K562 (cell line): Measurements from ENCODE around the gene NDRG4. TPM values are rescaled to one million over a fixed set of nuclear protein-coding genes. Genes with fewer than 3 reads are reported as not detected.

Experiments used
- ATAC-seq: fragments of 200-7000 bp; cut with Tn5 transposase; 3 replicates; pipeline ENCODE4 v1.9.1; 2020; ENCODE audit warnings: moderate library complexity
- BruUV-seq: library from RNA; stranded (reverse); fragments of 400-500 nt; replicated peaks from 2 replicates; lab custom pipeline; 2021; lab: Mats Ljungman, UMichigan
- CTCF ChIA-PET: fragments of 300-600 bp; formaldehyde crosslinking; extraction: SDS; loops from one replicate; lab custom pipeline; 2021; ENCODE audit warnings: low intra/inter-chr PET ratio; lab: Yijun Ruan, JAX
- POLR2A ChIA-PET: fragments of 300-600, 350-650 bp; sonication (Branson Sonifier 250); formaldehyde crosslinking; extraction: SDS; loops from one replicate; lab custom pipeline; 2021; ENCODE audit warnings: antibody characterized with exemption, inconsistent platforms; lab: Yijun Ruan, JAX
- DNase-seq, 4 experiments: peaks; one replicate each; pipeline versions ENCODE4 v3.0.0 to v3.0.0-alpha.2; 2011 to 2018; ENCODE audit warnings: low spot score in 3 of 4, mixed read lengths in 3 of 4; ENCODE audit errors: extremely low read depth in 1 of 4
- FAIRE-seq: peaks from 2 replicates; lab custom pipeline; 2011; peaks lifted over from hg19 to GRCh38; lab: Jason Lieb, UNC
- H2AFZ ChIP-seq: 2 replicates; pipeline ENCODE4 v1.6.0; 2011; ENCODE audit warnings: low read depth, low read length, control low read depth, inconsistent platforms
- H3K27ac ChIP-seq: fragments of 200-600 bp; 3 replicates; pipeline ENCODE4 v1.8.0; 2011; ENCODE audit warnings: low read depth, mild to moderate bottlenecking, control low read depth, inconsistent platforms, low read length, moderate library complexity, mixed read lengths; ENCODE audit errors: extremely low read depth
- H3K27me3 ChIP-seq, 2 experiments: fragments of 300-600 bp in 1 of 2; 2 replicates in 1 of 2; 3 replicates in 1 of 2; pipeline versions ENCODE4 v1.6.0 to v1.8.0; 2011; ENCODE audit warnings: inconsistent platforms in 2 of 2, low read length in 2 of 2, mild to moderate bottlenecking in 1 of 2, mixed read lengths in 1 of 2, moderate library complexity in 1 of 2; ENCODE audit not compliant: control insufficient read depth in 2 of 2, insufficient read depth in 2 of 2
- H3K36me3 ChIP-seq: fragments of 300-600 bp; 3 replicates; pipeline ENCODE4 v1.8.0; 2011; ENCODE audit warnings: mild to moderate bottlenecking, low read length, inconsistent platforms; ENCODE audit not compliant: control insufficient read depth, insufficient read depth
- H3K4me1 ChIP-seq, 2 experiments: fragments of 200-600 bp in 1 of 2; replicated peaks in 1 of 2; 2 replicates in 1 of 2; 3 replicates in 1 of 2; pipeline versions ENCODE4 v1.5.1 to v1.8.0; 2011; ENCODE audit warnings: inconsistent platforms in 2 of 2, low read length in 2 of 2, mild to moderate bottlenecking in 1 of 2, mixed read lengths in 1 of 2, moderate library complexity in 1 of 2; ENCODE audit not compliant: control insufficient read depth in 2 of 2, insufficient read depth in 2 of 2
- H3K4me2 ChIP-seq: 2 replicates; pipeline ENCODE4 v1.6.1; 2011; ENCODE audit warnings: low read length, control low read depth, inconsistent platforms, mixed read lengths; ENCODE audit not compliant: insufficient read depth
- H3K4me3 ChIP-seq: fragments of 200-600 bp; sonication (generic), shearing (Covaris generic); 2 replicates; pipeline ENCODE4 v1.5.1; 2016; ENCODE audit warnings: control low read depth, inconsistent platforms
- H3K79me2 ChIP-seq: fragments of 200-600 bp; 3 replicates; pipeline ENCODE4 v1.8.0; 2011; ENCODE audit warnings: low read length, inconsistent platforms; ENCODE audit not compliant: control insufficient read depth, insufficient read depth
- H3K9ac ChIP-seq, 2 experiments: 2 replicates each; pipeline versions ENCODE4 v1.6.0 to v1.6.1; 2011; ENCODE audit warnings: low read depth in 2 of 2, low read length in 2 of 2, control low read depth in 1 of 2, inconsistent platforms in 1 of 2, mild to moderate bottlenecking in 1 of 2, mixed read lengths in 1 of 2; ENCODE audit not compliant: insufficient read depth in 1 of 2
- H3K9me1 ChIP-seq: one replicate; pipeline ENCODE4 v1.6.0; 2011; ENCODE audit warnings: inconsistent platforms, mild to moderate bottlenecking, low read length, moderate library complexity; ENCODE audit not compliant: control insufficient read depth, insufficient read depth
- H3K9me3 ChIP-seq: replicated peaks from 2 replicates; pipeline ENCODE4 v1.5.1; 2011; ENCODE audit warnings: low read depth, low read length, inconsistent platforms; ENCODE audit not compliant: control insufficient read depth, insufficient read depth
- H4K20me1 ChIP-seq: replicated peaks from 2 replicates; pipeline ENCODE4 v1.6.1; 2011; ENCODE audit warnings: low read length, inconsistent platforms, mixed read lengths; ENCODE audit not compliant: control insufficient read depth, insufficient read depth
- ETS2 ChIP-seq: IDR thresholded peaks from 2 replicates; pipeline ENCODE4 v1.6.1; 2016; ENCODE audit warnings: borderline replicate concordance, missing genetic modification characterization, mild to moderate bottlenecking, moderate library complexity, missing compliant biosample characterization; ENCODE audit not compliant: poor library complexity, severe bottlenecking
- FOSL1 ChIP-seq: fragments of 200-800 bp; sonication (Bioruptor generic); conservative IDR thresholded peaks from 2 replicates; pipeline ENCODE4 v1.6.1; 2016; ENCODE audit warnings: missing genetic modification characterization, missing compliant biosample characterization
- GTF2F1 ChIP-seq: IDR thresholded peaks from 2 replicates; pipeline ENCODE4 v1.6.1; 2011; ENCODE audit warnings: low read depth, low read length, improper control_type of control experiment
- MEF2A ChIP-seq: IDR thresholded peaks from 2 replicates; pipeline ENCODE4 v1.6.1; 2011; ENCODE audit warnings: low read depth, mild to moderate bottlenecking, low read length, moderate library complexity; ENCODE audit not compliant: control insufficient read depth
- MEF2D ChIP-seq: conservative IDR thresholded peaks from 2 replicates; pipeline ENCODE4 v1.6.1; 2016; ENCODE audit warnings: low read depth, missing genetic modification characterization, missing compliant biosample characterization
- STAG1 ChIP-seq: sonication (generic); formaldehyde crosslinking; IDR thresholded peaks from 2 replicates; pipeline ENCODE4 v1.5.0; 2020; ENCODE audit warnings: missing genetic modification reagents, borderline replicate concordance
- TCF7L2 ChIP-seq: fragments of 150-350 bp; IDR thresholded peaks from 2 replicates; pipeline ENCODE4 v1.6.1; 2016; ENCODE audit warnings: low read depth, mild to moderate bottlenecking, low read length, moderate library complexity
- THRAP3 ChIP-seq: fragments of 450-650 bp; IDR thresholded peaks from 2 replicates; pipeline ENCODE4 v1.6.1; 2016; ENCODE audit warnings: mild to moderate bottlenecking, inconsistent platforms, borderline replicate concordance
- ZNF134 ChIP-seq: fragments of 250-450 bp; sonication (Bioruptor Pico); conservative IDR thresholded peaks from 2 replicates; pipeline ENCODE4 v1.4.0; 2020
- ZNF445 ChIP-seq: fragments of 250-450 bp; sonication (Bioruptor Pico); IDR thresholded peaks from 2 replicates; pipeline ENCODE4 v1.4.0; 2020; ENCODE audit warnings: low read depth, mild to moderate bottlenecking, moderate library complexity
- ZNF639 ChIP-seq, 2 experiments: fragments of 200-800 bp in 1 of 2; sonication (Bioruptor generic) in 1 of 2; sonication (generic) in 1 of 2; formaldehyde crosslinking in 1 of 2; IDR thresholded peaks in 1 of 2; conservative IDR thresholded peaks in 1 of 2; 2 replicates each; pipeline versions ENCODE4 v1.5.0 to v1.6.1; 2016 to 2020; ENCODE audit warnings: missing compliant biosample characterization in 1 of 2, missing genetic modification characterization in 1 of 2, missing genetic modification reagents in 1 of 2
- ZNF77 ChIP-seq: fragments of 250-450 bp; sonication (Bioruptor Pico); IDR thresholded peaks from 2 replicates; pipeline ENCODE4 v1.5.0; 2020
- ZNF79 ChIP-seq: fragments of 250-450 bp; sonication (Bioruptor Pico); IDR thresholded peaks from 2 replicates; pipeline ENCODE4 v1.4.0; 2020; ENCODE audit warnings: low read depth, mild to moderate bottlenecking, moderate library complexity
- WGBS: fragments of 100-300 bp; shearing (Covaris generic); methylation state at CpG from one replicate; pipeline ENCODE4 v1.1.6; 2016; ENCODE audit warnings: low coverage, mixed read lengths; ENCODE audit not compliant: insufficient coverage; ENCODE audit errors: missing lambda C conversion rate; 5-methylcytosine and 5-hydroxymethylcytosine counted together
- in situ Hi-C: fragments of 300-500 bp; cut with MboI; formaldehyde crosslinking; loops from 4 replicates; pipeline ENCODE4 v1.15.0; 2018; ENCODE audit warnings: inconsistent platforms, mixed read lengths
- intact Hi-C: fragments of 100-400 bp; cut with micrococcal nuclease; formaldehyde crosslinking; loops from 2 replicates; pipeline ENCODE4 v1.14.2; 2022
- polyA plus RNA-seq, 8 experiments: library from polyadenylated mRNA; depleted of rRNA in 4 of 8; stranded (reverse) in 5 of 8; unstranded in 3 of 8; fragments of >200 nt; fragmentation: Nextera tagmentation in 2 of 8; fragmentation: Illumina TruSeq in 1 of 8; extraction: Ambion mirVana in 2 of 8; extraction: Trizol in 1 of 8; gene quantifications; 2 replicates each; pipeline versions ENCODE4 v1.2.1 to v1.2.3, GENCODE V29; 2011 to 2014; ENCODE audit warnings: inconsistent platforms in 1 of 8, missing spikeins in 1 of 8
- total RNA-seq, 7 experiments: library from RNA; depleted of rRNA in 6 of 7; stranded (reverse); fragments of >200 nt in 6 of 7; fragmentation: Illumina TruSeq in 2 of 7; extraction: Trizol in 2 of 7; gene quantifications; 2 replicates each; pipeline versions ENCODE4 v1.2.1 to v1.2.3, GENCODE V29; 2011 to 2021; ENCODE audit warnings: low replicate concordance in 1 of 7
- TF ChIP-seq, protein P1 (sequence below): fragments of 250-450 bp; sonication (Bioruptor Pico); IDR thresholded peaks from 2 replicates; pipeline ENCODE4 v1.8.0; 2022; ENCODE audit warnings: inconsistent platforms, mild to moderate bottlenecking, moderate library complexity, borderline replicate concordance

NDRG4 gene
- total and polyA plus RNA-seq, 9 of the 15 experiments (the other 6 are each of a cell fraction or from before 2014, with no cell fraction given), result 0.06 to 0.95 (median 0.28) TPM

GRCh38 chr16:58535100-58535499, 35.2 kb downstream of the NDRG4 start:
- no peak for ATAC-seq
- Histone ChIP-seq H3K36me3 (peaks cover 94% of the 10 kb centered on the region), H3K27me3 (no peaks in the 10 kb centered on the region), H4K20me1 (no peaks in the 10 kb centered on the region), H3K9me3 (no peaks in the 10 kb centered on the region), H3K79me2 (0 out of 3 replicates have a peak, but pooled peaks cover 4% of the 10 kb centered on the region), H3K4me1 (no peaks in the 10 kb centered on the region), H3K4me2 (no peak overlapping the region), H3K9ac (no peak overlapping the region), H3K9me1 (no peaks in the 10 kb centered on the region), H3K4me3 (no peak overlapping the region), H3K27ac (no peak overlapping the region), H2AFZ (no peak overlapping the region)
- TF ChIP-seq ZNF79 (CRISPR knock-in tag) (no peak), THRAP3 (no peak), TCF7L2 (no peak), ZNF134 (CRISPR knock-in tag) (no peak)
- no TSS peak for BruUV-seq
- no peak for DNase-seq
- in situ Hi-C loops, result no loop called here
- ChIA-PET POLR2A (interaction anchor here (1.4 kb wide), 1 partner anchor 11 kb away, joined by 5 read pairs; no protein-coding TSS in a partner anchor), CTCF (no interaction called here)
- no peak for FAIRE-seq
- WGBS, result 96% methylated on average over 3 of the region's 3 CpGs
- intact Hi-C loops, result no loop called here

DNA sequence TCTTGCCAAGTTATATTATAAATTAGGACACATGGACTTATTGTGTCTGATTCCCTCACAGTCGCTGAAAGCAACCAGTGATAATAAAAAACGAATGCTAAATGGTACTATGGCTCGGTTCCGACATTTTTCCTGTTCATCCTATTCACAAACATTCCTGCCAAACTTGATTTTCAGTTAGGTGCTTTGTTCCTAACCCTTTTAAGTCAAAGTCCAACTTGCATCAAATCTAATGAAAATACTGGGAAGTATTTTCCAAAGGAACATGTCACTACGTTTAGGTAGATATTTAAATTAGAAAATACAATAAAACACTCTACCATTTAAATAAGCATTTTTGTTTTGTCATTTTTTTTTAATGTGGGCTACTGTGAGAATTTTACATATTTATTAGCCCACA, 36.3 kb downstream of the NDRG4 start:
- FAIRE-seq, result no peak
- Histone ChIP-seq H4K20me1 (no peaks in the 10 kb centered on the region), H3K9me3 (no peaks in the 10 kb centered on the region), H3K4me2 (no peak overlapping the region), H3K36me3 (peaks cover 93% of the 10 kb centered on the region), H3K9me1 (no peaks in the 10 kb centered on the region), H3K27ac (no peak overlapping the region), H3K4me3 (no peak overlapping the region), H3K4me1 (no peaks in the 10 kb centered on the region), H2AFZ (no peak overlapping the region), H3K27me3 (no peaks in the 10 kb centered on the region), H3K9ac (no peak overlapping the region), H3K79me2 (0 out of 3 replicates have a peak, but pooled peaks cover 4% of the 10 kb centered on the region)
- WGBS, result 94% methylated on average over 5 of the region's 5 CpGs
- BruUV-seq, result no TSS peak
- in situ Hi-C loops, result no loop called here
- CTCF ChIA-PET, result no interaction called here
- ATAC-seq, result no peak
- intact Hi-C loops, result no loop called here
- POLR2A ChIA-PET, result interaction anchor here (1.2 kb wide), 2 partner anchors 11 to 12 kb away, joined by 3 to 4 read pairs; no protein-coding TSS in a partner anchor
- DNase-seq, result no peak
- no peak for TF ChIP-seq FOSL1 (tag)
- TF ChIP-seq ZNF445, result no peak
- no peak for TF ChIP-seq GTF2F1
- no peak for TF ChIP-seq ZNF639 (CRISPR knock-in tag; conservative IDR thresholded peaks at IDR 0.05 in 1 of 2, IDR thresholded peaks at IDR 0.05 in 1 of 2)
- TF ChIP-seq MEF2A, result no peak
- no peak for TF ChIP-seq ETS2
- TF ChIP-seq, protein P1, sequence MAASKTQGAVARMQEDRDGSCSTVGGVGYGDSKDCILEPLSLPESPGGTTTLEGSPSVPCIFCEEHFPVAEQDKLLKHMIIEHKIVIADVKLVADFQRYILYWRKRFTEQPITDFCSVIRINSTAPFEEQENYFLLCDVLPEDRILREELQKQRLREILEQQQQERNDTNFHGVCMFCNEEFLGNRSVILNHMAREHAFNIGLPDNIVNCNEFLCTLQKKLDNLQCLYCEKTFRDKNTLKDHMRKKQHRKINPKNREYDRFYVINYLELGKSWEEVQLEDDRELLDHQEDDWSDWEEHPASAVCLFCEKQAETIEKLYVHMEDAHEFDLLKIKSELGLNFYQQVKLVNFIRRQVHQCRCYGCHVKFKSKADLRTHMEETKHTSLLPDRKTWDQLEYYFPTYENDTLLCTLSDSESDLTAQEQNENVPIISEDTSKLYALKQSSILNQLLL (CRISPR knock-in tag), result no peak
- no peak for TF ChIP-seq STAG1 (CRISPR knock-in tag)
- TF ChIP-seq ZNF77 (CRISPR knock-in tag), result no peak
- TF ChIP-seq MEF2D (tag), result no peak
